KMS-11 (cell line): Measurements from ENCODE around the gene KLHL40.
"Not testable (repeated sequence)": the region's sequence is repeated elsewhere in the genome, so short reads cannot be mapped to it uniquely, and the experiment has no call there.

Experiments used
- H2AFZ ChIP-seq: fragments of 200-600 bp; sonication (generic); 2 replicates; pipeline ENCODE4 v1.6.1; 2016; ENCODE audit warnings: antibody characterized with exemption, mixed run types, low read depth
- H3K27ac ChIP-seq: fragments of 200-600 bp; sonication (generic); 2 replicates; pipeline ENCODE4 v1.6.1; 2016; ENCODE audit warnings: mild to moderate bottlenecking, mixed run types
- H3K27me3 ChIP-seq: fragments of 200-600 bp; sonication (generic); 2 replicates; pipeline ENCODE4 v1.6.1; 2017; ENCODE audit warnings: mild to moderate bottlenecking, low read depth, mixed run types, moderate library complexity; ENCODE audit not compliant: insufficient read depth
- H3K36me3 ChIP-seq: fragments of 200-600 bp; sonication (generic); 2 replicates; pipeline ENCODE4 v1.6.1; 2017; ENCODE audit warnings: mild to moderate bottlenecking, mixed run types; ENCODE audit not compliant: insufficient read depth
- H3K4me1 ChIP-seq: fragments of 200-600 bp; sonication (generic); 2 replicates; pipeline ENCODE4 v1.6.1; 2016; ENCODE audit warnings: mild to moderate bottlenecking, low read depth, mixed run types; ENCODE audit not compliant: poor library complexity, severe bottlenecking
- H3K4me2 ChIP-seq: fragments of 200-600 bp; sonication (generic); 2 replicates; pipeline ENCODE4 v1.7.0; 2016; ENCODE audit warnings: mild to moderate bottlenecking, mixed run types
- H3K4me3 ChIP-seq: fragments of 200-600 bp; sonication (generic); IDR thresholded peaks from 2 replicates; pipeline ENCODE4 v1.6.1; 2017; ENCODE audit warnings: low read depth, low read length, mixed read lengths; ENCODE audit not compliant: insufficient read depth
- H3K79me2 ChIP-seq: fragments of 200-600 bp; sonication (generic); 2 replicates; pipeline ENCODE4 v1.6.1; 2016; ENCODE audit warnings: low read depth, mixed run types; ENCODE audit not compliant: insufficient read depth
- H3K9ac ChIP-seq: fragments of 200-600 bp; sonication (generic); 2 replicates; pipeline ENCODE4 v1.6.1; 2016; ENCODE audit warnings: mild to moderate bottlenecking, mixed run types
- H4K20me1 ChIP-seq: fragments of 200-600 bp; sonication (generic); 2 replicates; pipeline ENCODE4 v1.6.1; 2016; ENCODE audit warnings: mild to moderate bottlenecking, mixed run types; ENCODE audit not compliant: insufficient read depth
- CTCF ChIP-seq: fragments of 200-600 bp; sonication (generic); conservative IDR thresholded peaks from 2 replicates; pipeline ENCODE4 v1.6.1; 2017; ENCODE audit warnings: low read depth, mild to moderate bottlenecking, antibody characterized with exemption, low read length, moderate library complexity, mixed read lengths

KLHL40 gene

GRCh38 chr3:42718338-42718737, 33.0 kb downstream of the KLHL40 start:
- no peak for TF ChIP-seq CTCF
- Histone ChIP-seq H3K36me3 (no peaks in the 10 kb centered on the region), H3K27me3 (no peaks in the 10 kb centered on the region), H4K20me1 (no peaks in the 10 kb centered on the region), H3K4me3 (no peak overlapping the region), H3K27ac (no peak overlapping the region), H3K4me1 (no peaks in the 10 kb centered on the region), H3K79me2 (no peaks in the 10 kb centered on the region), H3K9ac (no peak overlapping the region), H3K4me2 (no peak overlapping the region), H2AFZ (no peak overlapping the region)

- Histone ChIP-seq H3K4me3 (no peak overlapping the region), H3K79me2 (no peaks in the 10 kb centered on the region), H3K9ac (no peak overlapping the region), H3K27ac (no peak overlapping the region), H4K20me1 (no peaks in the 10 kb centered on the region), H3K27me3 (no peaks in the 10 kb centered on the region), H3K4me2 (no peak overlapping the region), H3K4me1 (no peaks in the 10 kb centered on the region), H3K36me3 (no peaks in the 10 kb centered on the region), H2AFZ (no peak overlapping the region)
- no peak for TF ChIP-seq CTCF
Measured at GRCh38 chr3:42719002-42719401, 33.7 kb downstream of the KLHL40 start.

GRCh38 chr3:42720126-42720525, 34.8 kb downstream of the KLHL40 start:
- no peak overlapping the region for H3K4me2 ChIP-seq
- no peaks in the 10 kb centered on the region for H3K79me2 ChIP-seq
- H3K4me1 ChIP-seq, result no peaks in the 10 kb centered on the region
- no peak overlapping the region for H3K4me3 ChIP-seq
- no peaks in the 10 kb centered on the region for H4K20me1 ChIP-seq
- H3K27ac ChIP-seq, result no peak overlapping the region
- TF ChIP-seq CTCF, result no peak
- H3K9ac ChIP-seq, result no peak overlapping the region
- H3K27me3 ChIP-seq, result no peaks in the 10 kb centered on the region
- no peaks in the 10 kb centered on the region for H3K36me3 ChIP-seq
- no peak overlapping the region for H2AFZ ChIP-seq

GRCh38 chr3:42721690-42722089, 36.4 kb downstream of the KLHL40 start:
- H4K20me1 ChIP-seq, result no peaks in the 10 kb centered on the region
- no peak for TF ChIP-seq CTCF

GRCh38 chr3:42722442-42722841, 37.1 kb downstream of the KLHL40 start:
- H3K4me3 ChIP-seq, H4K20me1 ChIP-seq: not testable (repeated sequence)

More at GRCh38 chr3:42721690-42722089, 36.4 kb downstream of the KLHL40 start:
- Histone ChIP-seq H3K79me2 (no peaks in the 10 kb centered on the region), H3K4me1 (no peaks in the 10 kb centered on the region), H3K36me3 (no peaks in the 10 kb centered on the region), H3K27ac (no peak overlapping the region), H2AFZ (no peak overlapping the region), H3K27me3 (no peaks in the 10 kb centered on the region), H3K4me2 (no peak overlapping the region), H3K9ac (no peak overlapping the region), H3K4me3 (no peak overlapping the region)

More at GRCh38 chr3:42722442-42722841, 37.1 kb downstream of the KLHL40 start:
- H2AFZ ChIP-seq, H3K9ac ChIP-seq, H3K4me1 ChIP-seq, H3K27me3 ChIP-seq, H3K27ac ChIP-seq, H3K4me2 ChIP-seq, H3K79me2 ChIP-seq, H3K36me3 ChIP-seq: not testable (repeated sequence)
